IMR-90 (cell line): ENCODE results near the gene TTC38.

Experiments
- CTCF ChIP-seq: conservative IDR thresholded peaks from 2 replicates; pipeline ENCODE4 v1.5.1; 2012; ENCODE audit warnings: mild to moderate bottlenecking, low read depth, low read length, improper control_type of control experiment
- MAFK ChIP-seq: IDR thresholded peaks from 2 replicates; pipeline ENCODE4 v1.6.1; 2012; ENCODE audit warnings: low read depth, low read length, improper control_type of control experiment
- MXI1 ChIP-seq: IDR thresholded peaks from 2 replicates; pipeline ENCODE4 v1.6.1; 2012; ENCODE audit warnings: low read depth, mild to moderate bottlenecking, low read length, moderate library complexity, borderline replicate concordance
- POLR2A ChIP-seq: IDR thresholded peaks from 2 replicates; pipeline ENCODE4 v1.6.1; 2012; ENCODE audit warnings: mild to moderate bottlenecking, low read depth, low read length
- TF ChIP-seq, protein P1 (sequence below): fragments of 150-350 bp; IDR thresholded peaks from 2 replicates; pipeline ENCODE4 v1.6.1; 2016; ENCODE audit warnings: low read depth, mild to moderate bottlenecking, low read length, moderate library complexity, borderline replicate concordance

- TF ChIP-seq CTCF (no peak), POLR2A (no peak), MAFK (no peak), MXI1 (no peak)
- TF ChIP-seq, protein P1, sequence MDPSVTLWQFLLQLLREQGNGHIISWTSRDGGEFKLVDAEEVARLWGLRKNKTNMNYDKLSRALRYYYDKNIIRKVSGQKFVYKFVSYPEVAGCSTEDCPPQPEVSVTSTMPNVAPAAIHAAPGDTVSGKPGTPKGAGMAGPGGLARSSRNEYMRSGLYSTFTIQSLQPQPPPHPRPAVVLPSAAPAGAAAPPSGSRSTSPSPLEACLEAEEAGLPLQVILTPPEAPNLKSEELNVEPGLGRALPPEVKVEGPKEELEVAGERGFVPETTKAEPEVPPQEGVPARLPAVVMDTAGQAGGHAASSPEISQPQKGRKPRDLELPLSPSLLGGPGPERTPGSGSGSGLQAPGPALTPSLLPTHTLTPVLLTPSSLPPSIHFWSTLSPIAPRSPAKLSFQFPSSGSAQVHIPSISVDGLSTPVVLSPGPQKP = no peak
These were observed 12.4 kb downstream of the TTC38 start for GRCh38 chr22:46280063-46280817.
